GM12878 (cell line): Measurements from ENCODE around the gene DAAM2.

Source experiments
- HDAC6 ChIP-seq: fragments of 200-600 bp; sonication (generic); IDR thresholded peaks from one replicate; pipeline ENCODE4 v1.8.0; 2017; ENCODE audit warnings: antibody characterized with exemption; ENCODE audit not compliant: unreplicated experiment
- MLLT1 ChIP-seq: fragments of 450-650 bp; IDR thresholded peaks from 2 replicates; pipeline ENCODE4 v1.6.1; 2016; ENCODE audit warnings: mild to moderate bottlenecking
- RCOR1 ChIP-seq: conservative IDR thresholded peaks from 2 replicates; pipeline ENCODE4 v1.6.1; 2012; ENCODE audit warnings: low read depth, low read length, improper control_type of control experiment
- TAF1 ChIP-seq: IDR thresholded peaks from 2 replicates; pipeline ENCODE4 v1.6.1; 2011; ENCODE audit warnings: mild to moderate bottlenecking, low read depth, low read length, borderline replicate concordance
- TCF7 ChIP-seq: IDR thresholded peaks from 2 replicates; pipeline ENCODE4 v1.6.1; 2014; ENCODE audit warnings: antibody characterized with exemption, borderline replicate concordance
- YY1 ChIP-seq: IDR thresholded peaks from 2 replicates; pipeline ENCODE4 v1.6.1; 2011; ENCODE audit warnings: low read depth, mild to moderate bottlenecking, low read length
- TF ChIP-seq, protein P1 (sequence below), 3 experiments: IDR thresholded peaks in 2 of 3; conservative IDR thresholded peaks in 1 of 3; 2 replicates each; pipeline ENCODE4 v1.5.1; 2011; ENCODE audit warnings: low read depth in 3 of 3, low read length in 3 of 3, mild to moderate bottlenecking in 3 of 3, control low read depth in 2 of 3, moderate library complexity in 2 of 3, inconsistent platforms in 1 of 3, mixed read lengths in 1 of 3; ENCODE audit not compliant: control insufficient read depth in 2 of 3, insufficient read depth in 1 of 3; ENCODE audit errors: extremely low read depth in 1 of 3

DNA sequence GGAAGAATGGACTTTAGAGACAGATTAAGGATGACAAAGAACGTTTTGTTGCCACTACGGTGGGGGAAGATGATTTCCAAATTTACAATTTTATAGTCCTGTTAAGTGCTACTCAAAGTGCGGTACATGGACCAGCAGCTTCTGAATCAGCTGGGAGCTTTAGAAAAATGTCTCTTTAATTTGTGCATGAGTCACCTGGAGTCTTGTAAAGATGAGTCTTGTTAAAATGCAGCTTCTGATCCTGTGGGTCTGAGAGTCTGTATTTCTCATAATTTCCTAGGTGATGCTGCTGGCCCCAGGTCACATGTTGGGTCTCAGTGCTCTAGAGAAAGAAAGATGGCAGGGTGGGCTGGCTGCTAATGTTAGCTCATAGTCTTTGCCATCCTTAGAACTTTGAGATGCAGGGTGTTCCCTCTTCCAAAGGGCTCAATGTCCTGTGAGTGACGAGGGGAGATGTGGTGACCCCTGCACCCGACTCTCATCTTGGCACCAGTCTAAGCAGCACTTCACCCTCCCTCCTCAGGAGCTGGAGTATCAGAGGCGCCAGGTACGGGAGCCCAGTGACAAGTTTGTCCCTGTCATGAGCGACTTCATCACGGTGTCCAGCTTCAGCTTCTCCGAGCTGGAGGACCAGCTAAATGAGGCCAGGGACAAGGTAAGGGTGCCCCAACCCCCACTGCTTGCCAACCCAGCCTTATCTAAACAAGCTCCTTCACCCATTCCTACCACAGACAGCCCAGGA lies 107.5 kb downstream of the DAAM2 start:
- no peak for TF ChIP-seq MLLT1
- no peak for TF ChIP-seq HDAC6
- no peak for TF ChIP-seq TCF7
- no peak for TF ChIP-seq TAF1
- TF ChIP-seq, protein P1, sequence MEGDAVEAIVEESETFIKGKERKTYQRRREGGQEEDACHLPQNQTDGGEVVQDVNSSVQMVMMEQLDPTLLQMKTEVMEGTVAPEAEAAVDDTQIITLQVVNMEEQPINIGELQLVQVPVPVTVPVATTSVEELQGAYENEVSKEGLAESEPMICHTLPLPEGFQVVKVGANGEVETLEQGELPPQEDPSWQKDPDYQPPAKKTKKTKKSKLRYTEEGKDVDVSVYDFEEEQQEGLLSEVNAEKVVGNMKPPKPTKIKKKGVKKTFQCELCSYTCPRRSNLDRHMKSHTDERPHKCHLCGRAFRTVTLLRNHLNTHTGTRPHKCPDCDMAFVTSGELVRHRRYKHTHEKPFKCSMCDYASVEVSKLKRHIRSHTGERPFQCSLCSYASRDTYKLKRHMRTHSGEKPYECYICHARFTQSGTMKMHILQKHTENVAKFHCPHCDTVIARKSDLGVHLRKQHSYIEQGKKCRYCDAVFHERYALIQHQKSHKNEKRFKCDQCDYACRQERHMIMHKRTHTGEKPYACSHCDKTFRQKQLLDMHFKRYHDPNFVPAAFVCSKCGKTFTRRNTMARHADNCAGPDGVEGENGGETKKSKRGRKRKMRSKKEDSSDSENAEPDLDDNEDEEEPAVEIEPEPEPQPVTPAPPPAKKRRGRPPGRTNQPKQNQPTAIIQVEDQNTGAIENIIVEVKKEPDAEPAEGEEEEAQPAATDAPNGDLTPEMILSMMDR (IDR thresholded peaks at IDR 0.05 in 2 of 3, conservative IDR thresholded peaks at IDR 0.05 in 1 of 3; ENCODE audit: control insufficient read depth in 2 of 3, extremely low read depth in 1 of 3, insufficient read depth in 1 of 3, low read depth in 3 of 3, low read length in 3 of 3) = no peak
- TF ChIP-seq RCOR1 = no peak
- TF ChIP-seq YY1 = no peak
